ENCODE results near the gene FAM76A.

DNA sequence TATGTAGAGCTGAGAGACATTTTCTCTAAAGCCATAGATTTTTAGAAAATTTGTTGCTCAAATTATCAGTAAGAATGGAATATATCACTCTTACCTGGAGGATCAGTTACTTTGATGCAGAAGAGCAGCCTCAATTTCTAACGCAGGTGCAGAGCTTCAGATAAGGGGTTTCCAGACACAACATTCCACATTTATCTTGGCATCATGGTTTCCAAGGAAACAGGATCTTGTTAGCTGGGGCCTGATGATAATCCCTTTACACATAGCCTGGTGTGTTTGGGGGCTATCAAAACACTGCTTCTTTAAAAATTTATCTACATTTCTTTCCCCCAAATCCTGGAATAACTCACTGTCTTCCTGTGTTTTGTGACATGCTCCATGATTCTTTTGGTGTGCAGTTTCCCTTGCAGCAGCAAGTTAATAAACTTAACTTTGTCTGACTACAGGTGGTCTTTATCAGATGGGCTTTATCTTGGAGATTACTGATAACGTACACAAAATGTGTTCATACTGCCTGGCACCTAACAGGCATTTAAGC lies 44.6 kb downstream of the FAM76A start:
- TF ChIP-seq, protein P1, sequence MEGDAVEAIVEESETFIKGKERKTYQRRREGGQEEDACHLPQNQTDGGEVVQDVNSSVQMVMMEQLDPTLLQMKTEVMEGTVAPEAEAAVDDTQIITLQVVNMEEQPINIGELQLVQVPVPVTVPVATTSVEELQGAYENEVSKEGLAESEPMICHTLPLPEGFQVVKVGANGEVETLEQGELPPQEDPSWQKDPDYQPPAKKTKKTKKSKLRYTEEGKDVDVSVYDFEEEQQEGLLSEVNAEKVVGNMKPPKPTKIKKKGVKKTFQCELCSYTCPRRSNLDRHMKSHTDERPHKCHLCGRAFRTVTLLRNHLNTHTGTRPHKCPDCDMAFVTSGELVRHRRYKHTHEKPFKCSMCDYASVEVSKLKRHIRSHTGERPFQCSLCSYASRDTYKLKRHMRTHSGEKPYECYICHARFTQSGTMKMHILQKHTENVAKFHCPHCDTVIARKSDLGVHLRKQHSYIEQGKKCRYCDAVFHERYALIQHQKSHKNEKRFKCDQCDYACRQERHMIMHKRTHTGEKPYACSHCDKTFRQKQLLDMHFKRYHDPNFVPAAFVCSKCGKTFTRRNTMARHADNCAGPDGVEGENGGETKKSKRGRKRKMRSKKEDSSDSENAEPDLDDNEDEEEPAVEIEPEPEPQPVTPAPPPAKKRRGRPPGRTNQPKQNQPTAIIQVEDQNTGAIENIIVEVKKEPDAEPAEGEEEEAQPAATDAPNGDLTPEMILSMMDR (IDR thresholded peaks at IDR 0.05 in 2 of 3, conservative IDR thresholded peaks at IDR 0.05 in 1 of 3; ENCODE audit: insufficient read depth in 2 of 3, low read depth in 1 of 3, low read length in 3 of 3): no peak
- TF ChIP-seq CHD2 (IDR thresholded peaks at IDR 0.05; ENCODE audit: low read depth, low read length) (no peak), JUND (IDR thresholded peaks at IDR 0.05; ENCODE audit: borderline replicate concordance, low read depth, low read length) (no peak), JUND (tag; IDR thresholded peaks at IDR 0.05; ENCODE audit: borderline replicate concordance, low read depth, low read length) (no peak), EGR1 (conservative IDR thresholded peaks at IDR 0.05) (no peak), ATF1 (CRISPR knock-in tag; IDR thresholded peaks at IDR 0.05) (no peak), ATF1 (tag; IDR thresholded peaks at IDR 0.05) (no peak)

Data from K562 (cell line).